Muscle layer of colon (tissue), 2 donors: ENCODE data around the gene TIMM13.
A peak's percentile ranks its signal among the peaks of the same experiment; 100 is the strongest.

Source experiments
- H3K27ac ChIP-seq: one replicate; pipeline ENCODE4 v1.7.0; 2013; ENCODE audit warnings: low read depth, mild to moderate bottlenecking, low read length, moderate library complexity
- H3K27me3 ChIP-seq, 2 donors: one replicate each; pipeline ENCODE4 v1.7.0; 2013; ENCODE audit warnings: low read length in 2 of 2, mild to moderate bottlenecking in 2 of 2; ENCODE audit not compliant: insufficient read depth in 2 of 2, control insufficient read depth in 1 of 2
- H3K36me3 ChIP-seq: one replicate; pipeline ENCODE4 v1.7.0; 2013; ENCODE audit warnings: mild to moderate bottlenecking, low read length; ENCODE audit not compliant: insufficient read depth
- H3K4me1 ChIP-seq: one replicate; pipeline ENCODE4 v1.7.0; 2013; ENCODE audit warnings: mild to moderate bottlenecking, low read length; ENCODE audit not compliant: insufficient read depth
- H3K4me3 ChIP-seq, 2 donors: one replicate each; pipeline ENCODE4 v1.7.0; 2013; ENCODE audit warnings: low read length in 2 of 2, low read depth in 1 of 2, mild to moderate bottlenecking in 1 of 2, moderate library complexity in 1 of 2
- H3K9ac ChIP-seq: one replicate; pipeline ENCODE4 v1.7.0; 2013; ENCODE audit warnings: low read length
- H3K9me3 ChIP-seq: one replicate; pipeline ENCODE4 v1.7.0; 2013; ENCODE audit warnings: mild to moderate bottlenecking, low read length
- donor health status: abdominal sarcoma.
- donor health status: Adenocarcinoma of cecum.

Gene TIMM13

GRCh38 chr19:2426611-2427428, 566 bp downstream of the TIMM13 start:
- Histone ChIP-seq H3K27ac (peak overlapping the region; percentile 91), H3K9me3 (no peaks in the 10 kb centered on the region), H3K36me3 (peaks cover 8% of the 10 kb centered on the region), H3K4me3 (peak overlapping the region; percentile 78 to 88), H3K4me1 (peaks cover 29% of the 10 kb centered on the region), H3K9ac (no peak overlapping the region), H3K27me3 (no peaks in the 10 kb centered on the region)

- Histone ChIP-seq H3K9ac (no peak overlapping the region), H3K27ac (peak overlapping the region; percentile 8), H3K4me1 (peaks cover 29% of the 10 kb centered on the region), H3K27me3 (no peaks in the 10 kb centered on the region), H3K4me3 (peak overlapping the region; percentile 78 to 88), H3K36me3 (peaks cover 5% of the 10 kb centered on the region), H3K9me3 (no peaks in the 10 kb centered on the region)
These were observed 1.5 kb downstream of the TIMM13 start for GRCh38 chr19:2425622-2426581.

- no peak overlapping the region for H3K27ac ChIP-seq
- no peak overlapping the region for H3K4me3 ChIP-seq
- no peaks in the 10 kb centered on the region for H3K9me3 ChIP-seq
- no peaks in the 10 kb centered on the region for H3K27me3 ChIP-seq
- no peaks in the 10 kb centered on the region for H3K36me3 ChIP-seq
- peaks cover 29% of the 10 kb centered on the region for H3K4me1 ChIP-seq
- no peak overlapping the region for H3K9ac ChIP-seq
These were observed 2.4 kb downstream of the TIMM13 start for GRCh38 chr19:2424686-2425621.

- no peaks in the 10 kb centered on the region for H3K9me3 ChIP-seq
- no peak overlapping the region for H3K9ac ChIP-seq
- H3K27me3 ChIP-seq = no peaks in the 10 kb centered on the region
- H3K36me3 ChIP-seq = no peaks in the 10 kb centered on the region
- peaks cover 28% of the 10 kb centered on the region for H3K4me1 ChIP-seq
- no peak overlapping the region for H3K27ac ChIP-seq
- H3K4me3 ChIP-seq = no peak overlapping the region
These were observed 3.3 kb downstream of the TIMM13 start for GRCh38 chr19:2423915-2424685.

GRCh38 chr19:2423071-2423914, 4.1 kb downstream of the TIMM13 start:
- peaks cover 20% of the 10 kb centered on the region for H3K4me1 ChIP-seq

GRCh38 chr19:2421581-2422306, 5.6 kb downstream of the TIMM13 start:
- Histone ChIP-seq H3K4me3 (no peak overlapping the region), H3K27ac (no peak overlapping the region), H3K27me3 (no peaks in the 10 kb centered on the region), H3K9ac (no peak overlapping the region), H3K36me3 (no peaks in the 10 kb centered on the region), H3K9me3 (no peaks in the 10 kb centered on the region), H3K4me1 (peaks cover 13% of the 10 kb centered on the region)

More at GRCh38 chr19:2423071-2423914, 4.1 kb downstream of the TIMM13 start:
- Histone ChIP-seq H3K4me3 (no peak overlapping the region), H3K36me3 (no peaks in the 10 kb centered on the region), H3K9me3 (no peaks in the 10 kb centered on the region), H3K27ac (no peak overlapping the region), H3K9ac (no peak overlapping the region), H3K27me3 (no peaks in the 10 kb centered on the region)

DNA sequence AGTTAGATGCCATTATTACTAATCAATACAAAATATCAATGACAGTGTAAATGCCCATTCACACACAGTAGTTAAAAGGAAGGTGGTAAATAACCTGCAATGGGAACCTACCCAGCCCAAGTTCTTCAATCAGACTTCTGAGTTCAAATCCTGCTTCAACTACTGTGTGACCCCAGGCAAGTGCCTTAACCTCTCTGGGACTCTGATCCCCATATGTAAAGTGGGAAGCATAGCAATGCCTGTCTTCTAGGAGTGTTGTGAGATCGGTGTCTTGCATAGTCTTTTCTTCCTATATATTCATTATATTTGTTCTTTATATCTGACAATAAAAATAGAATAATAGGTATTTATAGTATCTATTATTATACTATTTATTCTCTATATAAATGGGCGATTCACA, 6.9 kb downstream of the TIMM13 start:
- Histone ChIP-seq H3K9ac (no peak overlapping the region), H3K4me1 (peaks cover under 1% of the 10 kb centered on the region), H3K27me3 (no peaks in the 10 kb centered on the region), H3K27ac (no peak overlapping the region), H3K36me3 (no peaks in the 10 kb centered on the region), H3K9me3 (no peaks in the 10 kb centered on the region), H3K4me3 (no peak overlapping the region)

- H3K36me3 ChIP-seq = no peaks in the 10 kb centered on the region
- no peaks in the 10 kb centered on the region for H3K9me3 ChIP-seq
- no peaks in the 10 kb centered on the region for H3K4me1 ChIP-seq
- H3K27ac ChIP-seq = no peak overlapping the region
- H3K27me3 ChIP-seq = no peaks in the 10 kb centered on the region
- H3K4me3 ChIP-seq = no peak overlapping the region
- no peak overlapping the region for H3K9ac ChIP-seq
These were observed 7.6 kb downstream of the TIMM13 start for GRCh38 chr19:2419754-2420153.

DNA sequence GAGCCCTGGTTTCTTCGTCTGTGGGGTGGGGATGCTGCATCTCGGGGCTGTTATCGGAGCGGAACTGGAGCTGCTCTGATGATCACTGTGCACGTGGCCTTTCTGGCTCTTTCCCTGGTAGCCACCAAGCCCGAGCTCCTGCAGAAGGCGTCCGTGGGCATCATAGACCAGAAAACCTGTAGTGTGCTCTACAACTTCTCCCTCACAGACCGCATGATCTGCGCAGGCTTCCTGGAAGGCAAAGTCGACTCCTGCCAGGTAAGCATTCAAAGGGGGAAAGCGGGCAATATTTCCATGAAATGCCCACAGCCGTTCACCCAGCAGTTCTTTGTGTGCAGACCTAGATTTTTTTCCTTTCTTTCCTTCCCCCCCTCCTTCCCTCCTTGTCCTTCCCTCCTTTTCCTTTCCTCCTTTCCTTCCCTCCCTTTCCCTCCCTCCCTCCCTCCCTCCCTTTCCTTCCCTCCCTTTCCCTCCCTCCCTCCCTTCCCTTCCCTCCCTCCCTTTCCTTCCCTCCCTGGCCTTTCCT, 9.4 kb downstream of the TIMM13 start:
- H3K27ac ChIP-seq = no peak overlapping the region
- H3K9me3 ChIP-seq = no peaks in the 10 kb centered on the region
- H3K9ac ChIP-seq = no peak overlapping the region
- no peaks in the 10 kb centered on the region for H3K27me3 ChIP-seq
- no peak overlapping the region for H3K4me3 ChIP-seq
- no peaks in the 10 kb centered on the region for H3K36me3 ChIP-seq
- H3K4me1 ChIP-seq = no peaks in the 10 kb centered on the region
